ENCODE results near the gene SYNJ2. TPM values are rescaled to one million over a fixed set of nuclear protein-coding genes. Genes with fewer than 3 reads are reported as not detected.

SYNJ2 gene
- total RNA-seq, 1 experiment from 2014 or later: 45.0 TPM

DNA sequence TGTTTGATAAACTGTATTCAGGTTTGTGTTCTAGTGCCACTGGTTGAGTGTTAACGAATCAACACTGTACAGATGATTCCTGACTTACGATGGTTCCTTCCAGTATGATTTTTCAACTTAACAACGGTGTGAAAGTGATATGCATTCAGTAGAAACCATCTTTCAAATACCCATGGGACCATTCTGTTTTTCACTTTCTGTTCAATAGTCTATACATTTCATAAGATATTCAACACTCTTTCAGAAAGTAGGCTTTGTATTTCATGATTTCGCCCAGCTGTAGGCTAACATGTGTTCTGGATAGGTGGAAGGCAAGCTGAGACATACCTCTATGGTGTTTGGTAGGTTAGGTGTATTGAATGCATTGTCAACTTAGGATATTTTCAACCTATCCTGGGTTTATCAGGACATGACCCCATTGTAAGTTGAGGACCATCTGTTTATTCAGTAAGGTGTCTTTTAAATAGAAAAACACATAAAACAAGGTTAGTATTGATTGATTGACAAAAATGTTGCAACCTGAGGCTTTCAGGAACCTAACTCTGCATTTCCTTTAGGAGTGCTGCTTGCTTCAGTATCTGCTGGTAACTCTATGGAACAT is 32.3 kb downstream of the SYNJ2 start:
- no peaks in the 10 kb centered on the region for H3K9me3 Mint-ChIP-seq (ENCODE audit: unreplicated experiment)
- POLR2A ChIA-PET: interaction anchor here (0.6 kb wide), 1 partner anchor 22 kb away, joined by 6 read pairs; no protein-coding TSS in a partner anchor
- Histone ChIP-seq H3K4me3 (ENCODE audit: low read depth, low read length) (no peak overlapping the region), H3K4me1 (peaks cover 6% of the 10 kb centered on the region; the same call in 1 of the 2 replicates), H3K36me3 (ENCODE audit: control insufficient read depth, insufficient read depth, low read length) (no peaks in the 10 kb centered on the region; the same call in 1 of the 2 replicates), H3K9me3 (no peaks in the 10 kb centered on the region), H3K27me3 (replicated peaks; ENCODE audit: control insufficient read depth, insufficient read depth, low read length) (no peaks in the 10 kb centered on the region)
- DNase-seq: no peak
- no peaks in the 10 kb centered on the region for H3K27me3 Mint-ChIP-seq (ENCODE audit: insufficient read depth, unreplicated experiment)
- intact Hi-C loops (cut with micrococcal nuclease; ENCODE audit: unreplicated experiment): no loop called here
- H3K27ac Mint-ChIP-seq (ENCODE audit: unreplicated experiment): no peak overlapping the region
- no peak overlapping the region for H3K4me3 Mint-ChIP-seq (ENCODE audit: unreplicated experiment)
- CTCF ChIA-PET: no interaction called here
- H3K36me3 Mint-ChIP-seq (ENCODE audit: insufficient read depth, unreplicated experiment): peaks cover 36% of the 10 kb centered on the region
- TF ChIP-seq, protein P1, sequence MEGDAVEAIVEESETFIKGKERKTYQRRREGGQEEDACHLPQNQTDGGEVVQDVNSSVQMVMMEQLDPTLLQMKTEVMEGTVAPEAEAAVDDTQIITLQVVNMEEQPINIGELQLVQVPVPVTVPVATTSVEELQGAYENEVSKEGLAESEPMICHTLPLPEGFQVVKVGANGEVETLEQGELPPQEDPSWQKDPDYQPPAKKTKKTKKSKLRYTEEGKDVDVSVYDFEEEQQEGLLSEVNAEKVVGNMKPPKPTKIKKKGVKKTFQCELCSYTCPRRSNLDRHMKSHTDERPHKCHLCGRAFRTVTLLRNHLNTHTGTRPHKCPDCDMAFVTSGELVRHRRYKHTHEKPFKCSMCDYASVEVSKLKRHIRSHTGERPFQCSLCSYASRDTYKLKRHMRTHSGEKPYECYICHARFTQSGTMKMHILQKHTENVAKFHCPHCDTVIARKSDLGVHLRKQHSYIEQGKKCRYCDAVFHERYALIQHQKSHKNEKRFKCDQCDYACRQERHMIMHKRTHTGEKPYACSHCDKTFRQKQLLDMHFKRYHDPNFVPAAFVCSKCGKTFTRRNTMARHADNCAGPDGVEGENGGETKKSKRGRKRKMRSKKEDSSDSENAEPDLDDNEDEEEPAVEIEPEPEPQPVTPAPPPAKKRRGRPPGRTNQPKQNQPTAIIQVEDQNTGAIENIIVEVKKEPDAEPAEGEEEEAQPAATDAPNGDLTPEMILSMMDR (IDR thresholded peaks at IDR 0.05; ENCODE audit: insufficient read depth in 1 of 2, low read depth in 1 of 2, low read length in 1 of 2, severe bottlenecking in 1 of 2, unreplicated experiment in 1 of 2): no peak
- H3K4me1 Mint-ChIP-seq (ENCODE audit: low read depth, unreplicated experiment): peaks cover 38% of the 10 kb centered on the region
- no TSS peak for BruUV-seq (replicated peaks)

DNA sequence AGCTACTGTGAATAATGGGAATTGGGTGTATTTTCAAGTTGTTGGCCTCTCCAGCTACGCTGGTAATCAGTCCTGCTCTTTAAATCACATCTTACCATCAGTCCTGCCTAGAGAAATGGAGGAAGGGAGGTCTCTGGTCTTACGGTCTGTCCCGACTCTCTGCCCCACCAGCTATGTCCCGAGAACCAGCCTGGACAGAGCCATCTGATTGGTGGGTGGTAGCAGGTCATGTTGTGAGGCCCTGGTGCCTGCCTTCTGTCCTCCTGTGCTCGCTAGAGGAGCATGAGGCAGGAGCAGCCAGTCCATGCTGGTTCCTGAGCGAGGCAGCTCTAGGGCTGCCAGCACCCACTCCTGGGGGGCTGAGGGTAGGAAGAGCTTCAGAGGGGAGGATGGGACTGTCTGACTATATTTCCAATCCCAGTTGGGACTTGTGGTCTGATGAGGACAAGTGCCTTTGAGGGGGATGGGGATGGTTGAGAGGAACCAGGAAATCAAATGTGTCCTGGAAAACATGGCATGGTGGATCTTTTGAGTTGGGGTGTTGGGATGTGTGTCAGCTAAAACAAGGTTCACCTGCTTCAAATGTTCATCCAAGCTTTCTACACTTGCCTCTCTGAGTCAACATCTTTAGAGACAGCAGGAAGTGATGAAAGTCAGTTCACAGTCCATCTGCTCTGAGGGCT is 33.0 kb downstream of the SYNJ2 start:
- CTCF ChIA-PET: no interaction called here
- Histone ChIP-seq H3K36me3 (ENCODE audit: control insufficient read depth, insufficient read depth, low read length) (no peaks in the 10 kb centered on the region; the same call in 1 of the 2 replicates), H3K4me3 (ENCODE audit: low read depth, low read length) (no peak overlapping the region), H3K27me3 (replicated peaks; ENCODE audit: control insufficient read depth, insufficient read depth, low read length) (no peaks in the 10 kb centered on the region), H3K9me3 (no peaks in the 10 kb centered on the region), H3K4me1 (peaks cover 6% of the 10 kb centered on the region; the same call in 1 of the 2 replicates)
- no peaks in the 10 kb centered on the region for H3K27me3 Mint-ChIP-seq (ENCODE audit: insufficient read depth, unreplicated experiment)
- H3K9me3 Mint-ChIP-seq (ENCODE audit: unreplicated experiment): no peaks in the 10 kb centered on the region
- TF ChIP-seq, protein P1 (IDR thresholded peaks at IDR 0.05; ENCODE audit: insufficient read depth in 1 of 2, low read depth in 1 of 2, low read length in 1 of 2, severe bottlenecking in 1 of 2, unreplicated experiment in 1 of 2): no peak
- H3K4me3 Mint-ChIP-seq (ENCODE audit: unreplicated experiment): no peak overlapping the region
- H3K4me1 Mint-ChIP-seq (ENCODE audit: low read depth, unreplicated experiment): peaks cover 32% of the 10 kb centered on the region
- H3K27ac Mint-ChIP-seq (ENCODE audit: unreplicated experiment): peak overlapping the region; percentile 30
- POLR2A ChIA-PET: interaction anchor here (0.6 kb wide), 1 partner anchor 21 kb away, joined by 6 read pairs; no protein-coding TSS in a partner anchor
- no peak for DNase-seq
- intact Hi-C loops (cut with micrococcal nuclease; ENCODE audit: unreplicated experiment): no loop called here
- BruUV-seq (replicated peaks): no TSS peak
- peaks cover 36% of the 10 kb centered on the region for H3K36me3 Mint-ChIP-seq (ENCODE audit: insufficient read depth, unreplicated experiment)

DNA sequence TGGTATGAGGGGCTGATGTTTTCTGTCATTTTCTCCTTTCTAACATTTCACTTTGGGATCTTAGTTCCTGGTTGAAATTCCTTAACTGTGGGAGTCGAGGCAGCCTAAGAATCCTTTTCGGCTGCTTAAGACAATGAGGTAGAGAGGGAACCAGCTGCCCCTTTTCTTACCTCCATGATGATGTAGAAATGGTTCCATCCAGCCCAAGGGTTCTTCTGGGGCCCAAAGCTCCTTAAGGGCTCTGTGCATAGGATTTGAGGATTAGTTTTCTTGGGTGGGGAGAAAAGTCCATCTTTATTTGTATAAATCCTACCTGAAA is 33.5 kb downstream of the SYNJ2 start:
- H3K27me3 Mint-ChIP-seq (ENCODE audit: insufficient read depth, unreplicated experiment): no peaks in the 10 kb centered on the region
- CTCF ChIA-PET: no interaction called here

More for the DNA sequence above, 33.5 kb downstream of the SYNJ2 start:
- no peak overlapping the region for H3K4me3 ChIP-seq (ENCODE audit: low read depth, low read length)
- peaks cover 32% of the 10 kb centered on the region for H3K4me1 Mint-ChIP-seq (ENCODE audit: low read depth, unreplicated experiment)
- BruUV-seq (replicated peaks): no TSS peak
- POLR2A ChIA-PET: no interaction called here
- H3K27ac Mint-ChIP-seq (ENCODE audit: unreplicated experiment): peak overlapping the region; percentile 30
- H3K9me3 Mint-ChIP-seq (ENCODE audit: unreplicated experiment): no peaks in the 10 kb centered on the region
- intact Hi-C loops (cut with micrococcal nuclease; ENCODE audit: unreplicated experiment): no loop called here
- no peaks in the 10 kb centered on the region for H3K9me3 ChIP-seq
- H3K4me3 Mint-ChIP-seq (ENCODE audit: unreplicated experiment): no peak overlapping the region
- DNase-seq: no peak
- TF ChIP-seq, protein P1 (IDR thresholded peaks at IDR 0.05; ENCODE audit: insufficient read depth in 1 of 2, low read depth in 1 of 2, low read length in 1 of 2, severe bottlenecking in 1 of 2, unreplicated experiment in 1 of 2): no peak
- H3K4me1 ChIP-seq: peaks cover 6% of the 10 kb centered on the region; the same call in 1 of the 2 replicates
- H3K27me3 ChIP-seq (replicated peaks; ENCODE audit: control insufficient read depth, insufficient read depth, low read length): no peaks in the 10 kb centered on the region
- no peaks in the 10 kb centered on the region for H3K36me3 ChIP-seq (ENCODE audit: control insufficient read depth, insufficient read depth, low read length)
- peaks cover 40% of the 10 kb centered on the region for H3K36me3 Mint-ChIP-seq (ENCODE audit: insufficient read depth, unreplicated experiment)
